ENCODE data around the gene XYLT1.

The XYLT1 gene

DNA sequence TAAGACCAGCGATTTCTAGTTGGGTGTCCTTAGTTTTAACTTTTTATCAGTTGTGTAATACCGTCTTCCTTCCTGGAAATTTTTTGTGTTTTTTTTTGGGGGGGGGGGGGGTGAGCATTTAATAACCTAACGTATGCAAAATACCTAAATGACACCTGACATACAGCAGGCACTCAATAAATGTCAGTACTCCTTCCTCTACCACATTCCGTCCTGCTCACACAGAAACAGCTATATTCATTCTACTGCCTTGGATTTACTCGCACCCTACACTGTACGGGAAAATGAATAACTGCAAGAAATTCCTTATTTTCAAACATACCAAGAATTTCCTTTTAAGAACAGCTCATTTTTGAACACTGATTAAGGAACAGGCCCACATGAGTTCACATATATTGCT lies 5.3 kb downstream of the XYLT1 start:
- in situ Hi-C loops (cut with HindIII; ENCODE audit: low pct_ligation_motif_present, low pct_unique_long_range_greater_than_20kb, low sequenced_read_pairs): no loop called here
- DNase-seq: no peak

- DNase-seq: no peak
- in situ Hi-C loops (cut with HindIII; ENCODE audit: low pct_ligation_motif_present, low pct_unique_long_range_greater_than_20kb, low sequenced_read_pairs): no loop called here
Observed at GRCh38 chr16:17463335-17463734, 7.4 kb downstream of the XYLT1 start.

GRCh38 chr16:17461951-17462729 lies 8.6 kb downstream of the XYLT1 start:
- DNase-seq: no peak
- in situ Hi-C loops (cut with HindIII; ENCODE audit: low pct_ligation_motif_present, low pct_unique_long_range_greater_than_20kb, low sequenced_read_pairs): no loop called here

DNA sequence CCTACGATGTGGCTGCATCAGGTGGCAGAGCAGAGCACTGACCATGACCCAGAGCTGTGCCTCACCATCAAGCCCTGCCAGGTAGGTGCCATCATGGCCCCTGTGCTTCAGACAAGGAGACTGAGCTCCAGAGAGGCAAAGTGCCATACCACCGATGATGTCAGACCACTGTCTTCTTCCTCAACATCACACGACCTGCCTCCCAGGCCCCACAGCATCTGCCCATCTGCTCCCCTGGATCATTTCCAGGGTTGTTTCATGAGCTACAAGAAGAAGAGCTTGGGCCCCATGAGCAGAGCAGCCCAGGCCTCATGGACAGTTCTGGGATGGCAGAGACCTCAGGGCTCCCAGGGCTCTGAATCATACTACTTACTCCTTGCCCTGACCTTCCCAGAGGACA lies 9.9 kb downstream of the XYLT1 start:
- in situ Hi-C loops (cut with HindIII; ENCODE audit: low pct_ligation_motif_present, low pct_unique_long_range_greater_than_20kb, low sequenced_read_pairs): no loop called here

DNA sequence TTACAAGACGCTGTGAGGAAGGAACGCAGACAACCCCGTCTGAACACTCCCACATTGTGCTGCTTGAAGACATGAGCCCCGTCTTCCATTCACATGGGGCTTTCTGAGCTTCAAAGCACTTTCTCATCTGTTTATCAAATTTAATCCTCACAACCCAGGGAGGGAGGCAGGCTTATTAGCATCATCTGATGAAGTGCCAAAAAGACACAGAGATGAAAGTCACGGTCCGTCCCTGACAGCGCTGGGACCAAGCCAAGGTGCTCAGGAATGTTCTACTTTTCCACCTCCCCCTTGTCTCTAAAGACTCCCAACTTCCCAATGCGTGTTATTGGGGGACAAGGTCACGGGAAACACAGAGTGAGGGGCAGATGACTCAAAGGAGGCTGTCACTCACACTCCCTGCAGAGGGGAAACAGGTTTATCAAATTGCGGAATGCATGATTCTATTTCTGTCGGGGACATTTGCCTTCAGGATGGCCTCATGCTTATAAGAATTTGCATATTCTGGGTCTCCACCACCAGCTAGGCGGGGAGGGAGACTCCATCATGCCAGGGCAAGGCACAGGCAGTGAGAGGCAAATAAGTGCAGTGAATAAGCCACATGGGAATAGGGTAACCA lies 10.7 kb downstream of the XYLT1 start:
- no peak for DNase-seq
- in situ Hi-C loops (cut with HindIII; ENCODE audit: low pct_ligation_motif_present, low pct_unique_long_range_greater_than_20kb, low sequenced_read_pairs): no loop called here

More for the DNA sequence above, 9.9 kb downstream of the XYLT1 start:
- no peak for DNase-seq

GRCh38 chr16:17457997-17458396 lies 12.8 kb downstream of the XYLT1 start:
- DNase-seq: no peak
- in situ Hi-C loops (cut with HindIII; ENCODE audit: low pct_ligation_motif_present, low pct_unique_long_range_greater_than_20kb, low sequenced_read_pairs): no loop called here

GRCh38 chr16:17457513-17457912 lies 13.2 kb downstream of the XYLT1 start:
- in situ Hi-C loops (cut with HindIII; ENCODE audit: low pct_ligation_motif_present, low pct_unique_long_range_greater_than_20kb, low sequenced_read_pairs): no loop called here
- no peak for DNase-seq

DNA sequence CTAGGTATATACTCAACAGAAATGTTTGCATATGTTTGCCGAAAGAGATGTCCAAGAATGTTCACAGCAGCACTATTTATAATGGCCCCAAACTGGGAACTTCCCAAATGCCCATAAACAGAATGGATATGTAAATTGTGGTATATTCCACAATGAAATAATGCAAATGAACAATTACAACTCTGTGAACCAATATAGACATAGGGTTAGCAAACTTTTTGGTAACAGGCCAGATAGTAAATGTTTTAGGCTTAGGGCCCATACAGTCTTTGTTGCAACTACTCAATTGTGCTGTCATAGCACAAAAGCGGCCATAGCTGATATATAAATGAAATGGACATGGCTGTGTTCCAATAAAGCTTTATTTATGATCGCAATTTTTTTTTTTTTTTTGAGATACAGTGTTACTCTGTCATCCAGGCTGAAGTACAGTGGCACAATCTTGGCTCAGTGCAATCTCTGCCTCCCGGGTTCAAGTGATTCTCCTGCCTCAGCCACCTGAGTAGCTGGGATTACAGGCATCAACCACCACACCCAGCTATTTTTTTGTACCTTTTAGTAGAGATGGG lies 16.5 kb downstream of the XYLT1 start:
- in situ Hi-C loops (cut with HindIII; ENCODE audit: low pct_ligation_motif_present, low pct_unique_long_range_greater_than_20kb, low sequenced_read_pairs): no loop called here
- DNase-seq: no peak

DNA sequence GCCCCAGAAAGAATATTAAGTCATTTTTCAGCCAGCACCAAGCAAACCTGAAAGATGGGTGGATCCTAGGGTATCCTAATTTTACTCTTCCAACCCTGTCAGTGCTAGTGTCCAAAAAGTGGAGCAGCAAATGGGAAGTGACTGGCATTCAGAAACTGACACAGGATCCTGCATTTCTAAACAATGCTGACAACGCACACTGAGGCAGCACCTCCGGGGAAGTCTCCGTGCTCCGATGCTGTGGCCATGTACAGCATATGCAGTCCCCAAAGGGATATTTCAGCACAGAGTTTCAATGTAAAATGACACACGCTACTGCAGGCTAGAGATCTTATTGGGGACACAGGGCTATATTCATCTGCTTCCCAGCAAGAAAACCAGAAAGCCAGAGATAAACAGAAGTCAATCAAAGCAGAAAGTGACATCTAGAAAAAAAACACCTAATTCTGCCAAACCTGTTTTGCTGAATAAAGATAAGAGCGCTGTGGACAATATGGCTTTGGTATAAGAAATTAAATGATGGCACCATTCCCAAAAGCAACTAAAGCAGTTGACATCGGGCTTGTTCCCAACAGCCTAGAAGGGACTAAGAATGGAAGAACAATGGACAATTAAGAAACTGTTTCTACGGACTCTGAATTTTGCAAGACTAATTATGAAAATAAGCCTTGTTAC lies 17.3 kb downstream of the XYLT1 start:
- DNase-seq: no peak
- in situ Hi-C loops (cut with HindIII; ENCODE audit: low pct_ligation_motif_present, low pct_unique_long_range_greater_than_20kb, low sequenced_read_pairs): no loop called here

DNA sequence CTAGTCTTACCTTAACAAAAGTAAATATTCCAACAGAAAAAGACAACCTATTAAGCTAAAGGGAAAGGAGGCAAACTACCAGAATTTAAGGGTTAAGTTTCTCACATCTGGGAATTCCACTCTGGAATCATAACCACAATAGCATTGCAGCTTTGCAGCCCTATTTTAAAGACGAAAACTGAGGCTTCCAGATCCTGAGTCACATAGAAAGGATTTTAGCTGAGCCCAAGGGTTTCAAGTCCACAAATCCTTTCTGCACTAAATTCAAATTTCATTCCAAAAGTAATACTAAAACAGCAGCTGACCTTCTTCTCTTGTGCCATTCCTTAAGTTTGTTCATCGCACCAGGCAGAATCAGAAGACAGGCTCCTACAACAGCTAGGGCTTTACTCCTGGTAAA lies 17.8 kb downstream of the XYLT1 start:
- in situ Hi-C loops (cut with HindIII; ENCODE audit: low pct_ligation_motif_present, low pct_unique_long_range_greater_than_20kb, low sequenced_read_pairs): no loop called here
- no peak for DNase-seq

- no peak for DNase-seq
- in situ Hi-C loops (cut with HindIII; ENCODE audit: low pct_ligation_motif_present, low pct_unique_long_range_greater_than_20kb, low sequenced_read_pairs): no loop called here
Observed at GRCh38 chr16:17451843-17452242, 18.9 kb downstream of the XYLT1 start.

DNA sequence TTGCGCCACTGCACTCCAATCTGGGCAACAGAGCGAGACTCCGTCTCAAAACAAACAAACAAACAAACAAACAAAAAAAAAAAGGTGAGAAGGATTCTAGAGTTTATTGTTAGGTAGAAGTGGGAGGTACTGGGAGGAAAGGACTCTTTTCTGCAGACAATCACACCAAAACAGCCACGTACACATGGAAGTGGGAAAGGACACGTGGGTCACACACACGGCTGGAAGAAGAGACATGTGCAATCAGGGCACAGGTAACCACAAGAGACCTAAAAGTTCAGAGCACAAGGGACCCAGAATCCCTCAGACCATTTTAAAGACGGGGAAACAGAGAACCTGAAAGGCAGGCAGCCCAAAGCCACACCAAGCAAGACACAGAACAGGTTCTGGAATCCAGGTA lies 20.5 kb downstream of the XYLT1 start:
- DNase-seq: no peak
- in situ Hi-C loops (cut with HindIII; ENCODE audit: low pct_ligation_motif_present, low pct_unique_long_range_greater_than_20kb, low sequenced_read_pairs): no loop called here

DNA sequence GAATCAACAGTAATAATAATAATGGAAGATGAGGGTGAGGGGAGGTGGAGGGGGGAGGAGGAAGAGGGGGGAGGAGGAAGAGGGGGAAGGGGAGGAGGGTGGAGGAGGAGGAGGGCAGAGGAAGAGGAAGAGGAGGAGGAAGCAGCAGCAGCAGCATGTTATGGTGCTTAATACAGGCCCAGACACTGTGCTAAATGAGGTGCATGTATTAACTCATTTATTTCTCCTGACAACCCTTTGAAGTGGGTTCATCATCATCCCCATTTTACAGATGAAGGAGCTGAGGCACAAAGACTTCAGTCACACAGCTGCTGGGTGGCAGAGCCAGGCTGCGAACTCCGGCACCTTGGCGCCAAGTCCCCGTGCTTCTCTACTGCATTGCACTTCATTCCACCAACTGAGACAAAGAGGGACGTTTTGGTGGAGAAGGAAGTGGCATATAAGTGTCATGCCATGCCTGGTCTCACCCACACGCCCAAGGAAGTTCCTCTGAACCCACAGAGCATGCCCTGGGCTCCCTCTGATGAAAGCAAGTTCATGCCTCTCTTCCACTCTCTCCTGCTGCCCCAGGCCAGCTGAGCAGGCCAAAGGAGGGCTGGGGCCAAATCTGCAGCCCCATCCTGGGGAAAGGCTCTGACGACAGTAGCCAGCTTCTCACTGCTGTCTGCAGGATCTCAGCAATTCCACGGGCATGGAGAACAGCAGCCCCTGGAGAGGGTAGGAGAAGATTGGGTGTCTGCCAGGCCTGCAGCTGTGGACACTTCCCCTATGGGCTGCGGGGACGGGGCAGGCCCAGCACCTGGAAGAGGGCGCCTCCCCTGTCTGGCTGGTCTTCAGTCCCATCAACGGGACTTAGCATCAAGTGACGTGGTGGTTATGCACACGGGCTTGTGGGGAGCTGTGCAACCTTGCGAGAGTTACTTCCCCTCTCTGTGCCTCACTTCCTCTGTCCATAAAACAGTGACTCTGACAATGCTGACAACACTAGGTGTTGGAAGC lies 21.8 kb downstream of the XYLT1 start:
- no peak for DNase-seq
- in situ Hi-C loops (cut with HindIII; ENCODE audit: low pct_ligation_motif_present, low pct_unique_long_range_greater_than_20kb, low sequenced_read_pairs): no loop called here

GRCh38 chr16:17447101-17447569 lies 23.6 kb downstream of the XYLT1 start:
- no peak for DNase-seq
- in situ Hi-C loops (cut with HindIII; ENCODE audit: low pct_ligation_motif_present, low pct_unique_long_range_greater_than_20kb, low sequenced_read_pairs): no loop called here

- DNase-seq: no peak
- in situ Hi-C loops (cut with HindIII; ENCODE audit: low pct_ligation_motif_present, low pct_unique_long_range_greater_than_20kb, low sequenced_read_pairs): no loop called here
Observed at GRCh38 chr16:17446661-17447060, 24.1 kb downstream of the XYLT1 start.

- no peak for DNase-seq
- in situ Hi-C loops (cut with HindIII; ENCODE audit: low pct_ligation_motif_present, low pct_unique_long_range_greater_than_20kb, low sequenced_read_pairs): no loop called here
Observed at GRCh38 chr16:17445421-17445820, 25.3 kb downstream of the XYLT1 start.

GRCh38 chr16:17444658-17445057 lies 26.1 kb downstream of the XYLT1 start:
- in situ Hi-C loops (cut with HindIII; ENCODE audit: low pct_ligation_motif_present, low pct_unique_long_range_greater_than_20kb, low sequenced_read_pairs): no loop called here
- no peak for DNase-seq

- no peak for DNase-seq
- in situ Hi-C loops (cut with HindIII; ENCODE audit: low pct_ligation_motif_present, low pct_unique_long_range_greater_than_20kb, low sequenced_read_pairs): no loop called here
Observed at GRCh38 chr16:17440131-17440530, 30.6 kb downstream of the XYLT1 start.
